IPS-18c (cell line): ENCODE data around the gene PPM1H.

Source experiments
- H3K4me3 ChIP-seq: 2 replicates; pipeline ENCODE4 v1.7.0; 2013; ENCODE audit warnings: low read depth, mild to moderate bottlenecking, low read length, moderate library complexity; ENCODE audit not compliant: insufficient read depth
- H3K9me3 ChIP-seq: one replicate; pipeline ENCODE4 v1.6.1; 2013; ENCODE audit warnings: mild to moderate bottlenecking, low read length, moderate library complexity; ENCODE audit not compliant: control insufficient read depth, insufficient read depth

The PPM1H gene

DNA sequence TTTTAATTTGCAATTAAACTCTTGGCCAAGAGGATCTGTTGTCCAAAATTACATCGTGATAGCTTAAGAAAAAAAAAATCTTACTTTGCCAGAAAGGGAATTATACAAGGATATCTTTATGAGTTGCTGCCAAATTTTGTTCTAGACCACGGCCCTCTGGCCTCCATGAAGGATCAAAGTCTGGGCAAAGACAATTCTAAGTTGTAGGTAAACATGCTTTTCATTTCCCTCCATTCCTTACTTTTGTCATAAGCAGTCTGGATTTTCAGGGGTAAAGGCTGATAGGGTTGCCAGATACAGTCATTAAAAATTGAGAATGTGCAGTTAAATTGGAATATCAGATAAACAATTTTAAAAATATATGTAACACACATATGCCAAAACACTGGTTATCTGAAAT, 333.2 kb downstream of the PPM1H start:
- H3K9me3 ChIP-seq = no peaks in the 10 kb centered on the region
- no peak overlapping the region for H3K4me3 ChIP-seq

DNA sequence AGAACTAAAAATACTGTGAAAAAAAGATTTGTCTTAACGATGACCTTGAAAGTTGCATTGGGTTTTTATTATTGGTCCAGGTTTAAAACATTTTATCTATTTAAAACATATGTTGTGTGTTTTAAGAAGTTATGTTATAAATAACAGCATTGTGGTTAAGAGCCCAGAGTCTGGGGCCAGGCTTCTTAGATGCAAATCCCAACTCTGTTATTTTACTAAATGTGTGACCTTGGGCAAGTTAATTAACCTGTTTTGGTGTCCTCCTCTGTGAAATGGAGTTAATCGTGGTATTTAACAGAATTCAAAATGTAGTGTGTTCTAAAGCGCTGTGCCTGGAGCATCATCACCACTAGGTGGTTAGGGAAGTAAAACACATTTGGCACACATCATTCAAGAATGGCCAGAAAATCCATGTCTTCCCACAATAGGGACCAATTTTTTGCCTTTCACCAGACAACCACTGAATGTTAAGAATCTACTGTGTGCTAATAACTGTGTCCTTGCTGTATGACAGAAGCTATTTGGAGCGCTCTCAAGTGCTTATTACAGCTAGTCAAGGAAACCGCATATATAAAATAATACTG, 335.0 kb downstream of the PPM1H start:
- Histone ChIP-seq H3K9me3 (no peaks in the 10 kb centered on the region), H3K4me3 (no peak overlapping the region)

DNA sequence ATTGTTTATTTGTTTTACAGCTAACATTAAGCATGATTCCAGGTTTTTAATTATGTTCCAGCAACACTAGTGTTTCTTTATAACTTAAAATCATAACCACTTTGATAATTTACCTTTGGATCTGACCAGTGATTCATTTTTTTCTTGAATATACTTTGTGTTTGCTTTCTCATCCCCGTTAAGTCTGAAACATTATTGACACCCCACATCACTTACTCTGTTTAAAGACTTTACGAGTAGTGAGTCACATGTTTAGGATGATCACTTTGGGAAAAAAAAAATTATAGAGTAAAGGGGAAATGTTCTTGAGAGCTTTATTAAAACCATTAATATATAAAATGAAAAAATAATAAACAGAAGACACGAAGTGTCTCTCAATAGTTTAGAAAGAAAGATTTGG, 336.1 kb downstream of the PPM1H start:
- no peaks in the 10 kb centered on the region for H3K9me3 ChIP-seq
- H3K4me3 ChIP-seq = no peak overlapping the region

DNA sequence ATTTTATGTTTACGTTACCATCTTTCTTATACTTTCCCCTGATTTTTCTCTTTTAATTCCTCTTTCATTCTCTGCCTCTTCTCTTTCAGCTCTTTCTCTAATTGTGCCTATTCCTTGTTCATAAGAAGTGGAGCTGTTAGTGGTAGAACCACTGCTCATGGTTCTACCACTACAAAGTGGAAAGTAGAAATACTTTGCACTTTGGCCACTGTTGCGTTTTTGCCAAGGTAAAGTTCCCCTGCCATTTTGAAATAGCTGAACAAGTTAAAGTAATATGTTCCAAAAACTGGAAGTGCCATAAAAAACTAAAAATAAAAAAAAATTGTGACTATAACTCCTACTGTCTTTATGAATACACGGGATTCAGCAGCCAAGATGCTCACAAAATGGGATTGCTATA, 337.7 kb downstream of the PPM1H start:
- no peak overlapping the region for H3K4me3 ChIP-seq
- H3K9me3 ChIP-seq = no peaks in the 10 kb centered on the region
